ENCODE measurements around the gene LPP. TPM values are rescaled to one million over a fixed set of nuclear protein-coding genes. Genes with fewer than 3 reads are reported as not detected.

Gene LPP
- total RNA-seq, 1 experiment from 2014 or later: 264 TPM

GRCh38 chr3:188855675-188856074 is 701.7 kb downstream of the LPP start:
- intact Hi-C loops (cut with micrococcal nuclease; ENCODE audit: unreplicated experiment): loop anchor here (2.0 kb wide), 1 partner anchor 71 kb away; no protein-coding TSS in a partner anchor
- no peak overlapping the region for H3K4me3 Mint-ChIP-seq (ENCODE audit: low read depth, unreplicated experiment)
- TF ChIP-seq, protein P1, sequence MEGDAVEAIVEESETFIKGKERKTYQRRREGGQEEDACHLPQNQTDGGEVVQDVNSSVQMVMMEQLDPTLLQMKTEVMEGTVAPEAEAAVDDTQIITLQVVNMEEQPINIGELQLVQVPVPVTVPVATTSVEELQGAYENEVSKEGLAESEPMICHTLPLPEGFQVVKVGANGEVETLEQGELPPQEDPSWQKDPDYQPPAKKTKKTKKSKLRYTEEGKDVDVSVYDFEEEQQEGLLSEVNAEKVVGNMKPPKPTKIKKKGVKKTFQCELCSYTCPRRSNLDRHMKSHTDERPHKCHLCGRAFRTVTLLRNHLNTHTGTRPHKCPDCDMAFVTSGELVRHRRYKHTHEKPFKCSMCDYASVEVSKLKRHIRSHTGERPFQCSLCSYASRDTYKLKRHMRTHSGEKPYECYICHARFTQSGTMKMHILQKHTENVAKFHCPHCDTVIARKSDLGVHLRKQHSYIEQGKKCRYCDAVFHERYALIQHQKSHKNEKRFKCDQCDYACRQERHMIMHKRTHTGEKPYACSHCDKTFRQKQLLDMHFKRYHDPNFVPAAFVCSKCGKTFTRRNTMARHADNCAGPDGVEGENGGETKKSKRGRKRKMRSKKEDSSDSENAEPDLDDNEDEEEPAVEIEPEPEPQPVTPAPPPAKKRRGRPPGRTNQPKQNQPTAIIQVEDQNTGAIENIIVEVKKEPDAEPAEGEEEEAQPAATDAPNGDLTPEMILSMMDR (IDR thresholded peaks at IDR 0.05; ENCODE audit: unreplicated experiment): no peak
- H3K9me3 Mint-ChIP-seq (ENCODE audit: low read depth, unreplicated experiment): no peaks in the 10 kb centered on the region
- CTCF ChIA-PET: no interaction called here
- no peak overlapping the region for H3K27ac Mint-ChIP-seq (ENCODE audit: unreplicated experiment)
- BruUV-seq (replicated peaks): no TSS peak
- no peak for DNase-seq
- H3K4me1 Mint-ChIP-seq (ENCODE audit: low read depth, unreplicated experiment): no peaks in the 10 kb centered on the region
- no peaks in the 10 kb centered on the region for H3K36me3 Mint-ChIP-seq (ENCODE audit: insufficient read depth, unreplicated experiment)
- H3K27me3 Mint-ChIP-seq (ENCODE audit: unreplicated experiment): no peaks in the 10 kb centered on the region

GRCh38 chr3:188860147-188860546 is 706.2 kb downstream of the LPP start:
- CTCF ChIA-PET: no interaction called here
- Mint-ChIP-seq H3K9me3 (ENCODE audit: low read depth, unreplicated experiment) (no peaks in the 10 kb centered on the region), H3K4me1 (ENCODE audit: low read depth, unreplicated experiment) (no peaks in the 10 kb centered on the region), H3K36me3 (ENCODE audit: insufficient read depth, unreplicated experiment) (no peaks in the 10 kb centered on the region), H3K4me3 (ENCODE audit: low read depth, unreplicated experiment) (no peak overlapping the region), H3K27me3 (ENCODE audit: unreplicated experiment) (no peaks in the 10 kb centered on the region), H3K27ac (ENCODE audit: unreplicated experiment) (no peak overlapping the region)
- intact Hi-C loops (cut with micrococcal nuclease; ENCODE audit: unreplicated experiment): no loop called here
- no peak for DNase-seq
- TF ChIP-seq, protein P1 (IDR thresholded peaks at IDR 0.05; ENCODE audit: unreplicated experiment): no peak
- BruUV-seq (replicated peaks): no TSS peak

DNA sequence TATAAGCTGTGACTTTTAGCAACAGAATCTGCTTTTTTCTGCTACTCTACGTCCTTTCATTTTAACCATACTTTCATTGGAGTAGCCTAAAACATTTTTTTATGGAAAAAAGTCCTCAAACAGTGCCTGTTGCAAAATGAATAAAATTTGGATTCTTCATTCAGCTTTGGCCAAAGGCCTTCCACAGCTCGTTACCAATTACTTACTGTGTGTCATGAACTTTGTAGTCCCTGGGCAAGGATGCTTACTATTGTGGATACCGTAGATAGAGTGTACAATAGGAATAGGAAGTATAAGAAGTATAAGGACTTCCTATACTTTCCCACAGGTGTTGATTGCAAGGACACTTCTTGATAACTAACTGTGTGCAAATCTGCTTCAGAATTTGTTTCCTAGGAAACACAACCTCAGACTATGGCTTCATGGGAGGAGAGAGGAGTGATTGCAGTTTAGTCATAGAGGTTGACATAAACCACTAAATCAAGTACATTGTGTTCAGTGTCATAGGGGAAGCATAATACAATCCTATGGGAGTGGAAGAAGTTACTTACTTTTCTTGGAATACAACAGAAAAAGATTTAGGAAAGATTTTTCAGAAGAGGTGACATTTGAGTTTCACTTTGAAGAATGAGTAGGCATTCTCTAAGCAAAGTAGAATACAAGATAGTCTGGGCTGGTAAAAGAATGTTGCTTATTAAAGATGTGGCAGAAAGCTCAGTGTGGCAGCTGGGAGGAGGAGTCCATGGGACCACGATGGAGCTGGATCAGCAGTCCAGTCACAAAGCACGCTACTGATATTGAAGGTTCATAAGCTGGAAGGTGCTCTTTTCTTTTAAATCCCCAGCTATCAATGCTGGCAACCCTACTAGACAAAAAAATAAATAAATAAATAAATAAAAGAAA is 708.1 kb downstream of the LPP start:
- Mint-ChIP-seq H3K27me3 (ENCODE audit: unreplicated experiment) (no peaks in the 10 kb centered on the region), H3K4me1 (ENCODE audit: low read depth, unreplicated experiment) (no peaks in the 10 kb centered on the region), H3K27ac (ENCODE audit: unreplicated experiment) (no peak overlapping the region), H3K36me3 (ENCODE audit: insufficient read depth, unreplicated experiment) (no peaks in the 10 kb centered on the region), H3K4me3 (ENCODE audit: low read depth, unreplicated experiment) (no peak overlapping the region), H3K9me3 (ENCODE audit: low read depth, unreplicated experiment) (no peaks in the 10 kb centered on the region)
- CTCF ChIA-PET: no interaction called here
- TF ChIP-seq, protein P1 (IDR thresholded peaks at IDR 0.05; ENCODE audit: unreplicated experiment): no peak
- no peak for DNase-seq
- no TSS peak for BruUV-seq (replicated peaks)
- intact Hi-C loops (cut with micrococcal nuclease; ENCODE audit: unreplicated experiment): no loop called here

DNA sequence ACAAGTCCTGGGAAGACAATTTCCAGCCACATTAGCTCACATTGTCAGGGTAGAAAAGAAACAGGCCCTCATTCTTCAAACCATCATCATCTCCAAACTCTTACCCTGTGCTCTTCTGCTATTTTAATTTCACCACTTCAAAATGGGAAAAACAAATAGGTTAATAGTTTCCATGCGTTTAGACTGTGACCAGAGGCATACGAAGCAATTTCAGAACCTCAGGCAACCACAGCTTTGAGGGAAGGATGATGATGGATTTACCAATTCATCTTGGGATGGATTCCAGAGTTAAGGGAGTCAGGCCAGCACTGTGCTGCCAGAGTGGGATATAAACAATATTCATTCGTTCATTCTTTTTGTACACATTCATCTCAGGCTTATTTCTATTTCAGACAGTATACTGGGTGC is 710.0 kb downstream of the LPP start:
- H3K27me3 Mint-ChIP-seq (ENCODE audit: unreplicated experiment): no peaks in the 10 kb centered on the region

More for the DNA sequence above, 710.0 kb downstream of the LPP start:
- no peak for DNase-seq
- TF ChIP-seq, protein P1 (IDR thresholded peaks at IDR 0.05; ENCODE audit: unreplicated experiment): no peak
- CTCF ChIA-PET: no interaction called here
- BruUV-seq (replicated peaks): no TSS peak
- Mint-ChIP-seq H3K9me3 (ENCODE audit: low read depth, unreplicated experiment) (no peaks in the 10 kb centered on the region), H3K4me1 (ENCODE audit: low read depth, unreplicated experiment) (no peaks in the 10 kb centered on the region), H3K36me3 (ENCODE audit: insufficient read depth, unreplicated experiment) (no peaks in the 10 kb centered on the region), H3K4me3 (ENCODE audit: low read depth, unreplicated experiment) (no peak overlapping the region), H3K27ac (ENCODE audit: unreplicated experiment) (no peak overlapping the region)
- intact Hi-C loops (cut with micrococcal nuclease; ENCODE audit: unreplicated experiment): no loop called here
